ENCODE measurements around the gene STARD3NL.
"Not testable (repeated sequence)": the region's sequence is repeated elsewhere in the genome, so short reads cannot be mapped to it uniquely, and the experiment has no call there.

The STARD3NL gene

DNA sequence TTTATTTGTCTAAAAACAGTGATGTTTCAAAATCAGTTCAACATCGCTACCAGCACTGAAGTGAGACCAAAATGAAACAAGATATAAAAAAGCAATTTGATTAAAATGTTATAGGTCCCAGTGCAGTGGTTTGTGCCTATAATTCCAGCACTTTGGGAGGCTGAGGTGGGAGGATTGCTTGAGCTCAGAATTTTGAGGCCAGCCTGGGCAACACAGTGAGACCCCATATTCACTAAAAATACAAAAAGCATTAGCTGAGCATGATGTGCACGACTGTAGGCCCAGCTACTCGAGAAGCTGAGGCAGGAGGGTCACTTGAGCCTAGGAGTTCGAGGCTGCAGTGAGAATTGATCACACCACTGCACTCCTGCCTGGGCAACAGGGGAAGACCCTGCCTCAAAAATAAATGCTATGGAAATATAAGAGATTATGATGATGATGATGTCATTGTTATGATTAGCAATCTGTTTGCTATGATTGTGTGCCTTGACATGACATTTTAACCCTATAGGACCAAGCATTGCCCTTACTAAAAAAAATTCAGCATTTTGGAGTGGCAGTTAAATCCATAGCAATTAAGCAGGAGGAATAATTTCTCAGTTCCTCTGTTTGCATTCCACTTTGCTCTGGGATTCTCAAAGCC, 91.8 kb downstream of the STARD3NL start:
- DNase-seq (ENCODE audit: low read depth), result not testable (repeated sequence)

DNA sequence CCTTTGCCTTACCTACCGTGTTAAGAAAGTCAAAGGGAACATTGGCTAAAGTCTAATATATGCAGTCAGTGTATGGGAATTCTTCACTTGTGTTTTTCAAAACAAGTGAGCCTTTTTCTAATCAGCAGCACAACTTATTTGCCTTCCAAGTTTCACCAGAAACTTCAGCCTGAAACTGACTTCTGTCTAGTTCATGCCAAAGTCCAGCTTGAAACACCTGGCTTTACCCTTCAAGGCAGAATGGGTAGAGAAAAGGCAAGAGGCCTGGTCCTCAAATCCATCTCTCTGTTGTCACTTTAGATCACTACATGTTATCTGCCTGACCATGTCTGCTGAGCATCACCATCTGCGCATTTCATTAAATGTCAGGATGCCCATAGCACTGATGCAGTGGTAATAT, 92.4 kb downstream of the STARD3NL start:
- not testable (repeated sequence) for DNase-seq (ENCODE audit: low read depth)

DNA sequence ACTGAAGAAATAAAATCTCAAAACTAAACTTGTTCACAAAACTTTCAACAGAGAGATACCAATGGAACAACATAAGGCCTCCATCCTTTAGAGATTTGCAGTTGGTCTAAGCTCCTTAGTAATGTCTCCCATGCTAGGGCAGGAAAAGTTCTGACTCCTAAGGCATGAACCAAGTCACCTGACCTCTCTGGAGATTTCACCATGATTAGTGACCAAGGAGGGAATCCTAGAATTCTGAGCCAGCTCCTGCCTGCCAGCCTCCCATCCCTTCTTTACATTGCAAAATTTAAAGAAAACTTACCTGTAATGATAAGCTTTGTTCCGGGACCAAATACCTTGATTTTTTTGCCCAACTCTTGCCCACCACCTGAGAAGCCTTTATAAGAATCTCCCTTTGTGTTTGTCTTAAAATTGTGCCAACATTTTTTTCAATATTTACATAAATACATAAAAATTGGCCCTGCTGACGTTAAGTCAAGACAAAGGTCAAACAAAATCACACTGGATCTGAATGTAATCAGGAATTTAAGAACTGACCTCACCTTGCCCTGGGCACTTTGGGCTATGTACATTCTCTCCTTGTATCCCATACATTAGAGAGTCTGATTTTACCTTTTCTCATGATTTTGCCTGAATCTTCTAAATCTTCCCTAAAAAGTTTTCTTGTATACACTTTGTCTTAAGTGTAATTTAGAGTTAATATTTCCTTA, 95.4 kb downstream of the STARD3NL start, which contains the start of gene TARP:
Gene TARP (minus strand): TSS at position 351 of the 710 bp plus-strand sequence.
- no peak for DNase-seq (ENCODE audit: low read depth)

DNA sequence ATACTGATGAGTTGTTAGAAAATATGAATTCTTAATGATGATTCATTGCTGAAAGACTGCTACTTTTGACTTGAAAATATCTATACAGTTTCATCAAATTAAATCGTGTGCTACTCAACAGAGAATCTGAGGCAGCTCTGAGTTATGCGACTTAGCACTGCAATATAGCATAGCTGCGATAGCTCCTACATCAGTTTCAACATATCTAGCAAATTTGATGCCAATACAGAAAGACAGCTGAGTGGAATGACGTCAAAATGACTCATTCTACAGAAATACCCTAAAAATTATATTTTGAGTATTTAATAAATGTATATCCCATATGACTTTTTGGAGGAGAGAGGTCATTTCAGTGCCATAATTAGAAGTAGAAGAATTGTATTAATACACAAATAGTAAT, 96.4 kb downstream of the STARD3NL start:
- no peak for DNase-seq (ENCODE audit: low read depth)

DNA sequence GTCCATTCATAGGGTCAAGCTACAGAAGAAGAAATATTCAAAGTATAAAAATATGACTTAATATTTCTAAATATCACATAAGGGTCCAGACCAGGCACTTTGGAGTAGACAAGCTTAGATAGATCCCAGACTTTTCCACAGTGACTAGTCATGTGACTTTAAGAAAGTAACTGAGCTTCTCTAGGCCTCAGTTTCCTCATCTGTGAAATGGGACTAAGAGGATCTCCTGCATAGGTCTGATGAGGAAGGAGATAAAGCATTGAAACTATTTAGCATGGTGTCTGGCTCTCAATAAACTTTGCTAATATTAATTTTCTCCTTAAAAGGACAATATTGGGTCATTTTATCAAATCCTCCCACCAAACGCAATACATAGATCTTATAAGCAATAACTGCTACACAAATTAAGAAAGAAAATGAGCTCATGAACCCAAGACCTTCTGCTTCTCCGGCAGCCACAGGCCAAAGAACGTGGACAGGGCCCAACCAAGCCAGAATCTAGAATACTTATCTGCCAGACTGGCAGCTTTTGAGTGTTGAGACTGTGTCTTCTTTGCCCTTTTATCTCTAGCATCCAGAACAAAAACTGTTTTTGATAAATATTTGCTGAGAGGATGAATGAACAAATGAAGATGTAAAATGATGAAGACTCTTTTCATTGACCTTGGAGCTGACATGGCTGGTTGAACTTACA, 97.0 kb downstream of the STARD3NL start:
- DNase-seq (ENCODE audit: low read depth), result no peak

DNA sequence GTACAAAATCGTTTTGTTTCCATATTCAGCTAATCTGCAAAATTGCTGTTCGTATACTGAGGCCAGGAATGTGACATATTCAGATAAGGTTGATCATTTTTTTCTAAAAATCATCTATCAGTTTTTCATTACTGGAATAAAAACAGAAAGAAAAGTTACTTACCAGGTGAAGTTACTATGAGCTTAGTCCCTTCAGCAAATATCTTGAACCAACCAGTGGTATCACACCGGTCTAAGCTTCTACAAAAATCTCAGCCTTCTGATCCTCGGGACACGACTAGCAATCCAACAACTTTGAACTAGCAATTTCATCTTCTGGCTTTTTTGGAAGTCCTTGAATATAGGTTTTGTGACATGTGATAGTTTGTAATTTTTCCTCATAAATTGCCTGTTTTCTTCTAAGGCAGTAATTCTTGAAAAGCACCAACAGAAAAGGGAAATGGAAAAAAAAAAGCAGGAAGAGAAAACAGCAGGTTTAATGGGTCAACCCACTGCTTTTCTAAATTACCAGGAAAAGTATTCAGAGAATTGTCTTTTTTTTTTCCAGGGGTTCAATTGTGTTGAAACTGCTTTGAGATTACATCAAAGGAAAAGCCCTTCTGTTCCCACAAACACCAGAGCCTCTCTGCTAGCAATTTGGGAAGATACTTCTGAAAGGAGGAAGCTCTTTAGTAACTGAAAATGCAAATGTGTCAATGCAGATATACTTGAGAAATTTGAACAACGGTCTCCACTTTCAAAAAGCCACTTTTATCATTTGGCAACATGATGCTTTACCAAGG, 98.2 kb downstream of the STARD3NL start:
- no peak for DNase-seq (ENCODE audit: low read depth)

DNA sequence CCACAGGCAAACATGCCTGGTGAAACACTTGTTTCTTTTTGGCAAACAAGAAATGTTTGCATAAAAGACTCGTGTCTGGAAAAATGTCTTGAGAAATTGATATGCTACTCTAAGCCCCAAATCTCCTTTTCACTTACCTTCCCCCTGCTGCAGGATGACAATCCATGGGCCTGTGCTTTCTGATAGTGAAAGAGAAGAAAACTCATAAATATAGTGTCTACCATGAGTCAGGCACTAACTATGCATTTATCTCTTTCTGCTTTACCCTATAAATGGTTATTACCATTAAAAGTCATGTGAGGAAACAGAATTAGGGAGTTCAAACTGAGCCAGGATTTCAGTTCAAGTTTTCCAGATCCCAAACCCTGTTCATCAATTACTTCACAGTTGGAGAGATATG, 102.0 kb downstream of the STARD3NL start:
- no peak for DNase-seq (ENCODE audit: low read depth)

Measured in stimulated activated CD8-positive, alpha-beta memory T cell treated with anti-CD3 and anti-CD28 coated beads, Interleukin-12 subunit alpha, Interleukin-12 subunit beta, amount 100 ng/mL, for 4 hours (primary cell).